AG04450 (cell line): ENCODE data around the gene RPH3AL. TPM values are rescaled to one million over a fixed set of nuclear protein-coding genes. Genes with fewer than 3 reads are reported as not detected.

Source experiments
- CTCF ChIA-PET: fragments of 300-600, 350-600 bp; formaldehyde crosslinking; extraction: SDS; loops from one replicate; lab custom pipeline; 2022; ENCODE audit warnings: antibody characterized with exemption, inconsistent platforms; lab: Charles Lee
- POLR2A ChIA-PET: fragments of 350-600 bp; formaldehyde crosslinking; extraction: SDS; loops from one replicate; lab custom pipeline; 2021; ENCODE audit warnings: antibody characterized with exemption, inconsistent platforms; lab: Yijun Ruan, JAX
- DNase-seq: peaks from one replicate; pipeline ENCODE4 v3.0.0-alpha.2; 2011; ENCODE audit warnings: low read depth, low spot score
- H3K27ac ChIP-seq: one replicate; pipeline ENCODE4 v1.5.1; 2012; ENCODE audit warnings: low read depth, low read length, control low read depth
- H3K27me3 ChIP-seq: one replicate; pipeline ENCODE4 v1.6.0; 2012; ENCODE audit warnings: low read length; ENCODE audit not compliant: control insufficient read depth, insufficient read depth
- H3K4me3 ChIP-seq: 2 replicates; pipeline ENCODE4 v1.5.1; 2011; ENCODE audit warnings: mild to moderate bottlenecking, low read depth, low read length, control low read depth
- H3K9me3 ChIP-seq: 2 replicates; pipeline ENCODE4 v1.5.1; 2012; ENCODE audit warnings: low read length; ENCODE audit not compliant: control insufficient read depth, insufficient read depth
- CTCF ChIP-seq: IDR thresholded peaks from 2 replicates; pipeline ENCODE4 v1.5.1; 2011; ENCODE audit warnings: low read depth, low read length, control low read depth, inconsistent platforms
- polyA plus RNA-seq: library from polyadenylated mRNA; depleted of rRNA; stranded (reverse); fragments of >200 nt; gene quantifications from 2 replicates; pipeline ENCODE4 v1.2.3, GENCODE V29; 2011; rRNA removed

Gene RPH3AL
- polyA plus RNA-seq, 1 experiment, result 1.3 TPM

- TF ChIP-seq CTCF, result no peak
- DNase-seq, result no peak
- POLR2A ChIA-PET, result no interaction called here
- Histone ChIP-seq H3K27me3 (peaks cover 5% of the 10 kb centered on the region), H3K27ac (no peak overlapping the region), H3K4me3 (no peak overlapping the region), H3K9me3 (peaks cover 4% of the 10 kb centered on the region; the same call in 1 of the 2 replicates)
- CTCF ChIA-PET, result interaction anchor here (1.6 kb wide), 1 partner anchor 221 kb away, joined by 5 read pairs; no protein-coding TSS in a partner anchor
Observed at GRCh38 chr17:165939-166338, 186.7 kb downstream of the RPH3AL start.

- H3K27me3 ChIP-seq, result peaks cover 5% of the 10 kb centered on the region
- POLR2A ChIA-PET, result no interaction called here
- DNase-seq, result peak; percentile 6
- H3K4me3 ChIP-seq, result no peak overlapping the region
- no peak overlapping the region for H3K27ac ChIP-seq
- TF ChIP-seq CTCF, result peak; percentile 60
- CTCF ChIA-PET, result interaction anchor here (0.7 to 1.6 kb wide), 4 partner anchors 222 to 815 kb away, joined by 3 to 5 read pairs (median 4); partner anchors contain the start of gene NXN
- H3K9me3 ChIP-seq, result peaks cover 4% of the 10 kb centered on the region; the same call in 1 of the 2 replicates
Observed at GRCh38 chr17:164303-165235, 188.0 kb downstream of the RPH3AL start.

- peak; percentile 16; the same call in 1 of the 2 replicates for TF ChIP-seq CTCF
- no peak for DNase-seq
- H3K9me3 ChIP-seq, result peaks cover 4% of the 10 kb centered on the region; the same call in 1 of the 2 replicates
- POLR2A ChIA-PET, result no interaction called here
- CTCF ChIA-PET, result interaction anchor here (1.0 to 1.1 kb wide), 2 partner anchors 816 to 833 kb away, joined by 3 read pairs; partner anchors contain the start of genes NXN and TIMM22
- peaks cover 5% of the 10 kb centered on the region for H3K27me3 ChIP-seq
- no peak overlapping the region for H3K27ac ChIP-seq
- H3K4me3 ChIP-seq, result no peak overlapping the region
Observed at GRCh38 chr17:163514-164098, 189.0 kb downstream of the RPH3AL start.

GRCh38 chr17:162689-163088 is 189.9 kb downstream of the RPH3AL start:
- H3K27ac ChIP-seq, result no peak overlapping the region
- ChIA-PET CTCF (interaction anchor here (1.1 kb wide), 1 partner anchor 834 kb away, joined by 3 read pairs; the partner anchor contains the start of gene TIMM22), POLR2A (no interaction called here)
- no peak overlapping the region for H3K4me3 ChIP-seq
- no peak for DNase-seq
- peaks cover 7% of the 10 kb centered on the region for H3K27me3 ChIP-seq
- H3K9me3 ChIP-seq, result peaks cover 4% of the 10 kb centered on the region; the same call in 1 of the 2 replicates
- TF ChIP-seq CTCF, result no peak

Other genes starting within 250 kb of the RPH3AL start
- not detected in 2 replicates for gene SCGB1C2, start 215.2 kb downstream of the RPH3AL start, polyA plus RNA-seq
- not detected in 2 replicates for gene DOC2B, start 171.2 kb downstream of the RPH3AL start, polyA plus RNA-seq
- gene RFLNB, start 93.1 kb upstream of the RPH3AL start, polyA plus RNA-seq, result 10.5 and 13.5 TPM in 2 replicates